ENCODE data around the gene TSR1.

DNA sequence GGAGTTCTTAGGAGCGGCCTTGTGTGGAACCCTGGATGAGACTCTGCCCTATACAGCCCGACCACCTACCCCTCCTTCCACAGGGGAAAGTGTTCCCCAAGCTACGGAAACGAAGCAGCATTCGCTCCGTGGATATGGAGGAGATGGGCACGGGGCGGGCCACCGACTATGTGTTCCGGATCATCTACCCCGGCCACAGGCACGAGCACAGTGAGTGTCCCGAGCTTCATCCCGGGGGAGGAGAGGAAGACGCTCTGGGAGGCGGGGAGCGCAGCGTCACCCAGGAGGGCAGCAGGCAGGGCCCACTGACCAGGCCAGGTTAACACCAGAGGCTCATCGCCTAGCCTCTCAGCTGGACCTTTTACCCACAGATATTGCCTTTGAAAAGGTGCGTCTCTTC lies 28.9 kb upstream of the TSR1 start:
- TF ChIP-seq, protein P1, sequence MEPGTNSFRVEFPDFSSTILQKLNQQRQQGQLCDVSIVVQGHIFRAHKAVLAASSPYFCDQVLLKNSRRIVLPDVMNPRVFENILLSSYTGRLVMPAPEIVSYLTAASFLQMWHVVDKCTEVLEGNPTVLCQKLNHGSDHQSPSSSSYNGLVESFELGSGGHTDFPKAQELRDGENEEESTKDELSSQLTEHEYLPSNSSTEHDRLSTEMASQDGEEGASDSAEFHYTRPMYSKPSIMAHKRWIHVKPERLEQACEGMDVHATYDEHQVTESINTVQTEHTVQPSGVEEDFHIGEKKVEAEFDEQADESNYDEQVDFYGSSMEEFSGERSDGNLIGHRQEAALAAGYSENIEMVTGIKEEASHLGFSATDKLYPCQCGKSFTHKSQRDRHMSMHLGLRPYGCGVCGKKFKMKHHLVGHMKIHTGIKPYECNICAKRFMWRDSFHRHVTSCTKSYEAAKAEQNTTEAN (CRISPR knock-in tag; IDR thresholded peaks at IDR 0.05): no peak
- TF ChIP-seq FOS (IDR thresholded peaks at IDR 0.05; ENCODE audit: extremely low read depth, insufficient read length) (no peak), HCFC1 (IDR thresholded peaks at IDR 0.05; ENCODE audit: low read depth, low read length) (no peak), POLR2A (conservative IDR thresholded peaks at IDR 0.05) (no peak), JUND (IDR thresholded peaks at IDR 0.05; ENCODE audit: borderline replicate concordance, low read depth, low read length) (no peak), JUND (tag; IDR thresholded peaks at IDR 0.05; ENCODE audit: borderline replicate concordance, low read depth, low read length) (no peak), TEAD4 (IDR thresholded peaks at IDR 0.05; ENCODE audit: low read length) (no peak), TEAD4 (CRISPR knock-in tag; IDR thresholded peaks at IDR 0.05; ENCODE audit: borderline replicate concordance) (no peak), HDAC2 (IDR thresholded peaks at IDR 0.05) (no peak), ZFX (CRISPR knock-in tag; IDR thresholded peaks at IDR 0.05) (no peak)
- TF ChIP-seq, protein P2, sequence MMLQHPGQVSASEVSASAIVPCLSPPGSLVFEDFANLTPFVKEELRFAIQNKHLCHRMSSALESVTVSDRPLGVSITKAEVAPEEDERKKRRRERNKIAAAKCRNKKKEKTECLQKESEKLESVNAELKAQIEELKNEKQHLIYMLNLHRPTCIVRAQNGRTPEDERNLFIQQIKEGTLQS (IDR thresholded peaks at IDR 0.05): no peak
- TF ChIP-seq, protein P2 (CRISPR knock-in tag; conservative IDR thresholded peaks at IDR 0.05): no peak
- TF ChIP-seq, protein P3, sequence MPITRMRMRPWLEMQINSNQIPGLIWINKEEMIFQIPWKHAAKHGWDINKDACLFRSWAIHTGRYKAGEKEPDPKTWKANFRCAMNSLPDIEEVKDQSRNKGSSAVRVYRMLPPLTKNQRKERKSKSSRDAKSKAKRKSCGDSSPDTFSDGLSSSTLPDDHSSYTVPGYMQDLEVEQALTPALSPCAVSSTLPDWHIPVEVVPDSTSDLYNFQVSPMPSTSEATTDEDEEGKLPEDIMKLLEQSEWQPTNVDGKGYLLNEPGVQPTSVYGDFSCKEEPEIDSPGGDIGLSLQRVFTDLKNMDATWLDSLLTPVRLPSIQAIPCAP (CRISPR knock-in tag; IDR thresholded peaks at IDR 0.05; ENCODE audit: borderline replicate concordance): no peak
- TF ChIP-seq, protein P4, sequence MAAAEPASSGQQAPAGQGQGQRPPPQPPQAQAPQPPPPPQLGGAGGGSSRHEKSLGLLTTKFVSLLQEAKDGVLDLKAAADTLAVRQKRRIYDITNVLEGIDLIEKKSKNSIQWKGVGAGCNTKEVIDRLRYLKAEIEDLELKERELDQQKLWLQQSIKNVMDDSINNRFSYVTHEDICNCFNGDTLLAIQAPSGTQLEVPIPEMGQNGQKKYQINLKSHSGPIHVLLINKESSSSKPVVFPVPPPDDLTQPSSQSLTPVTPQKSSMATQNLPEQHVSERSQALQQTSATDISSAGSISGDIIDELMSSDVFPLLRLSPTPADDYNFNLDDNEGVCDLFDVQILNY (CRISPR knock-in tag; IDR thresholded peaks at IDR 0.05): no peak
- TF ChIP-seq, protein P5, sequence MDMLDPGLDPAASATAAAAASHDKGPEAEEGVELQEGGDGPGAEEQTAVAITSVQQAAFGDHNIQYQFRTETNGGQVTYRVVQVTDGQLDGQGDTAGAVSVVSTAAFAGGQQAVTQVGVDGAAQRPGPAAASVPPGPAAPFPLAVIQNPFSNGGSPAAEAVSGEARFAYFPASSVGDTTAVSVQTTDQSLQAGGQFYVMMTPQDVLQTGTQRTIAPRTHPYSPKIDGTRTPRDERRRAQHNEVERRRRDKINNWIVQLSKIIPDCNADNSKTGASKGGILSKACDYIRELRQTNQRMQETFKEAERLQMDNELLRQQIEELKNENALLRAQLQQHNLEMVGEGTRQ (CRISPR knock-in tag; IDR thresholded peaks at IDR 0.05): no peak
